ENCODE results near the gene GDI1. TPM values are rescaled to one million over a fixed set of nuclear protein-coding genes. Genes with fewer than 3 reads are reported as not detected.

The GDI1 gene
- total RNA-seq, 1 donor from 2014 or later, result 98.5 TPM

- Histone ChIP-seq H3K4me3 (ENCODE audit: low read depth, low read length) (no peak overlapping the region), H3K27me3 (ENCODE audit: control insufficient read depth, insufficient read depth, low read length) (no peaks in the 10 kb centered on the region), H3K36me3 (ENCODE audit: control insufficient read depth, insufficient read depth, low read length) (peaks cover 33% of the 10 kb centered on the region)
- FAIRE-seq (no peak), DNase-seq (ENCODE audit: low read depth) (no peak)
- TF ChIP-seq CTCF (IDR thresholded peaks at IDR 0.05; ENCODE audit: insufficient read depth, low read length, severe bottlenecking), result no peak
Measured at GRCh38 chrX:154470914-154471568, 34.1 kb downstream of the GDI1 start.

DNA sequence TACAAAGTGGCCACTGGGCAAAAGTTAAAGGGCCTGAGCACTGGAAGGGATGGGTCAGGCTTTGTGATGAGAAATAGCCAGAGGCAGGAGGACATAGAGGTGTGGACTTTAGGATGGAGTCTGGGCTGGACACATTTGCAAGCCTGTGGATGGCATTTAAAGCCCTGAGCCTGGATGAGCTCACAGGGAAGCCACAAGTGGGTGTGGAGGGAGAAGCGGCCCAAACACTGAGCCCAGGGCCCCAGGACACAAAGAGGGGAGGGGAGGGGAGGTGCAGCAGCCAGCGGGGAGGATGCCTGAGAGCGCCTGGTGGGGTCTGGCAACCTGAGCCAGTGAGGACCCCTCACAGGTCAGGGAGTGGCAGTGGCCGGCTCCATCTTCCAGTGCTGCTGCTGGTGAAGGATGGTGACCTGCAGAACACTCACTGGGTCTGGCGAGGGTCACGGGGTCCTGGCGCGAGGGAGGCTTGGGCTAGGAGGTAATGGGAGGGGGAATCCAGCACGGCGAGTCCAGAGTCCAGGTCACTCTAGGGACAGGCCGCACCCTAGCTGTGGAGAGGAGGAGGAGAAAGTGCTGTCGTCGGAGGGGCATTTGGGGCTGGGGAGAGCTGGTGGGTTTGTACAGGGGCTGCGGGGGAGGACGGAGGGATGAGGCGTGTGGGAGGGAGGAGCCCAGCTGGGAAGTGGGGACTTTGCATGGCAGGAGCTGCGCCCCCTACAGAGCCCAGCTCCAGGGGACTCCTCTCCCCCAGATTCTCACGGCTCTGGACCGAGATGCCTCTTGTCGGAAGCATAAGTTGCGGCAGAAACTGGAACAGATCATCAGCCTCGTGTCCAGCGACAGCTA lies 35.1 kb downstream of the GDI1 start:
- FAIRE-seq (no peak), DNase-seq (ENCODE audit: low read depth) (no peak)
- no peak for TF ChIP-seq CTCF (IDR thresholded peaks at IDR 0.05; ENCODE audit: insufficient read depth, low read length, severe bottlenecking)
- H3K27me3 ChIP-seq (ENCODE audit: control insufficient read depth, insufficient read depth, low read length), result no peaks in the 10 kb centered on the region
- H3K4me3 ChIP-seq (ENCODE audit: low read depth, low read length), result no peak overlapping the region
- peaks cover 28% of the 10 kb centered on the region for H3K36me3 ChIP-seq (ENCODE audit: control insufficient read depth, insufficient read depth, low read length)

DNA sequence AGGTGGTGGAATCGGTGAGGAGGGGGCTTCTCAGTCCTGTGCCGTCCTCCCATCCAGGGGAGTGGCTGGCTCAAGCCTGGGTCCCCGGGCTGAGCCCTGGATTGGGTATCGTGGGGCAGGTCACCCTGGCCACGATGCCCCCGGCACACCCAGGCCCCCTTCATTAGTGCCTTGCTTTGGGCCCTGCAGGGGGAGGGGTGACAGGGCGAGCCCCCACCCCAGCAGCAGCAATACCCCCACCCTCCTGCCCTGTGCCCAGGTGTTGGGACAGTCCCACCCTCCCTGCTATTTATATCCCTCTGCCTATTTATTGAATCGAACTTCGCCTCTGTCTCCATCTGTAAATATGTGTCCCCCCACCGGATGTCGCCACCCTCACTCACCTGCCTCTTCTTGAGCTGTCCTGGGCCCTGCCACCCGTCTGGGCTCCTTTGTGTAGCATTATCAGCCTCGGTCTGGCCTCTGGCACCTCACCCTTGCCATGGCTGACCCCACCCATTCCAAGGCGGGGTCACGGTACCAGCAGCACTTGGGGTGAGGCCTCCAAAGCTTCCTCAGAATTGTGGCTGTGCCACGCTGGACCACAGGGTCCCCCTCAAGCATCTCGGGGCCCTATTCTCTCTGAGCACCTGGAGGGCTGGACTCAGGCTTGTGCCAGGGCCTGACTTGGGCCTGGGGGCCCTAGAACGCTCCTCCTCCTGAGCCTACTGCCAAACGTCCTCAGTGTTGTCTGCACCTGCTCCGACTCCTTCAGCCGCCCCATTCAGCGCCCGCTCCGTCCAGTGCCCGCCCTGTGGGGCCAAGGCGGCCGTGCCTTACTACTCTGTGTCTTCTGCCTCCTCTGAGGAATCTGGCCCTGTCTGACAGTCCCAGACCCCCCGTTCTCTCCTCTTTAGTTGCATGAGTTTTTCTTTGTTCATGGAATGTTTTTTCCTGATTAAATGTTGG lies 36.0 kb downstream of the GDI1 start:
- FAIRE-seq (no peak), DNase-seq (ENCODE audit: low read depth) (no peak)
- Histone ChIP-seq H3K4me3 (ENCODE audit: low read depth, low read length) (no peak overlapping the region), H3K36me3 (ENCODE audit: control insufficient read depth, insufficient read depth, low read length) (peaks cover 24% of the 10 kb centered on the region), H3K27me3 (ENCODE audit: control insufficient read depth, insufficient read depth, low read length) (no peaks in the 10 kb centered on the region)
- no peak for TF ChIP-seq CTCF (IDR thresholded peaks at IDR 0.05; ENCODE audit: insufficient read depth, low read length, severe bottlenecking)

DNA sequence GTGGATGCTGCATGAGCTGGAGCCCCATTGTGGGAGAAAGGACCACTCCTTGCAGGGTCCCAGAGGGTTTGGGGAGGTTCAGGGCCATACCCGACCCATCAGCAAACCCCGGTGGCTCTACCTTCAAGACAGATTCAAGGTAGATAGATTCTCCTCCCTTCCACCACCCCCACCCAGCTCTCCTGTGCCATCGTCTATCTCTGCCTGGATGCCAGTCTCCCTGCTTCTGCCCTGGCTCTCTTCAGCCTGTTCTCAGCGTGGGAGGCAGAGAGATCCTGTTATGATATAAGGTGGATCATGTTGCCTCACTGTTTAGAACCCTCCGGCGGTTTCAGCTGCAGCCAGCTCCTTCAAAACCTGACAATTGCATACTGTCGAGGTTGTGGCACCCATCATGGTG lies 36.7 kb downstream of the GDI1 start:
- TF ChIP-seq CTCF (IDR thresholded peaks at IDR 0.05; ENCODE audit: insufficient read depth, low read length, severe bottlenecking), result no peak
- FAIRE-seq (no peak), DNase-seq (ENCODE audit: low read depth) (no peak)
- peaks cover 23% of the 10 kb centered on the region for H3K36me3 ChIP-seq (ENCODE audit: control insufficient read depth, insufficient read depth, low read length)
- H3K27me3 ChIP-seq (ENCODE audit: control insufficient read depth, insufficient read depth, low read length), result no peaks in the 10 kb centered on the region
- H3K4me3 ChIP-seq (ENCODE audit: low read depth, low read length), result no peak overlapping the region

DNA sequence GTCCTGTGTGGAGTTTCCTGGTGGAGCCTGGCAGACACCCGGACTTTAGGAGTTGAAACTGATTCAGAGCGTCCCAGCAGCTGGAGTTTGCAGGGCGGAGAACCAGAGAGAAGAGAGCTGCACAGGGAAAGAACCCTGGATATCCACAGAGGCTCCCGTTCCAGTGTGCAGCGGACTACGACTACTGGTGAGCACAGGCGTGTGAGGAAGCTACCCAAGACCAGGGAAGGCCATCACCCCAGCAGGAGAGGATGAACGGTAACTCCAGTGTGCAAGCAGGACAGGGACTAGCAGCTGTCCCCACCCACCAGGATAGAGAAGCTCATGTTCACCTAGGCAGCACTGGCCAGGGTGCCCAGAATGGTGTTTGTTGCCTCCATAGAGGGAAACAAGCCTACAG lies 39.9 kb downstream of the GDI1 start:
- Histone ChIP-seq H3K36me3 (ENCODE audit: control insufficient read depth, insufficient read depth, low read length) (peaks cover 9% of the 10 kb centered on the region), H3K27me3 (ENCODE audit: control insufficient read depth, insufficient read depth, low read length) (no peaks in the 10 kb centered on the region), H3K4me3 (ENCODE audit: low read depth, low read length) (no peak overlapping the region)
- FAIRE-seq (peak; percentile 93), DNase-seq (ENCODE audit: low read depth) (no peak)
- no peak for TF ChIP-seq CTCF (IDR thresholded peaks at IDR 0.05; ENCODE audit: insufficient read depth, low read length, severe bottlenecking)
